ENCODE data around the gene NPPA.

DNA sequence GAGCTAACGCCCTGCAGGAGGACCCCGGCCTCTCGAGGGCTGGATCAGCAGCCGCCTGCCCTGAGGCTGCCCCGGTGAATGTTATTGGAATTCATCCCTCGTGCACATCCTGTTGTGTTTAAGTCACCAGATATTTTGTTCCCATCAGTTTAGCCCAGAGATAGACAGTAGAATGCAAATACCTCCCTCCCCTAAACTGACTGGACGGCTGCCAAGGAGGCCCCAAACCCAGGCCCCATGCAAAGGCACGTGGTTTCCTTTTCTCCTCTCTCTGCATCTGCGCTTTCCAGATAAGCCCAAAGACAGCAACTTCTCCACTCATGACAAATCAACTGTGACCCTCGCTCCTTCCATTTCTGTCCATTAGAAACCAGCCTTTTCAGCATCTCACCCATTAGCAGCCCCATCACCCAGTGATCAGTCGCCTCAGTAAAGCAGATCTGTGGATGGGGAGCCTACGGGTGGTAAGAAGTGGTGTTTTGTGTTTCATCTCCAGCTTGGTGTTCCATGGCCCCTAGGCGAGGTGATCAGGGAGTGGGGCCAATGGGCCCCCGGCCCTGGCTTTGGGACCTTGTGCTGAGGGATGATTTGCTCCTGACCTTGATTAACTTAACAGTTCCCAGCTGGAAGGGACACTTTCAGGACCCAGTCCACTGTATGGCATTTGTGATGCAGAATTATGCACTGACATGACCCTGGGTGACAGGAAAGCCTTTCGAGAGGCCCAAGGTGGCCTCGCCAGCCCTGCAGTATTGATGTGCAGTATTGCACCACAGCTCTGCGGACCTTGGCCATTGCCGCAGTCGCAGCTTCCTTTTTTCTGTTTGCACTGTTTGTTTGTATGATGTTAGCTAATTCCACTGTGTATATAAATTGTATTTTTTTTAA, 5.2 kb downstream of the NPPA start:
- TF ChIP-seq POLR2A (IDR thresholded peaks at IDR 0.05) (no peak), POLR2AphosphoS5 (IDR thresholded peaks at IDR 0.05) (no peak)
